ENCODE data around the gene KCNG4.

DNA sequence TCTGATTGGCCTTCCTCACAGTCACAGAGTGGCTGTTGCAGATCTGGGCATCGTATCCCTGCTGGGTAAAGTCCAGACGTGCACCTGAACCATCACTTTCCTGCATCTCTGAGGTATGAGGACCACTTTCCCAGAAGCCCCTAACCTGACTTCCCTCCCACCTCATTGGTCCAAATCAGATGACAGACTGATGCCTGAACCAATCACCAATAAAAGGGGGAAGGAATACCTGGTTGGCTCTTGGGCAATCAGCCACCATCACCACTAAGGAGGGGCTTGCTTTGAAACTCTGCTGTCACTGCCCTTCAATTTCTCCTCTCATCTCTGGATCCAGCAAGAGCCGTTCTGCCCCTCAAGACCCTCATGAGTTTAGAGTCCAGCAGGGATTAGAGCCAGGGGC, 41.3 kb upstream of the KCNG4 start:
- TF ChIP-seq TCF12 (IDR thresholded peaks at IDR 0.05; ENCODE audit: low read depth, low read length) (no peak), POLR2A (IDR thresholded peaks at IDR 0.05; ENCODE audit: low read depth, low read length) (no peak), EGR1 (IDR thresholded peaks at IDR 0.05; ENCODE audit: borderline replicate concordance in 1 of 2, low read depth in 2 of 2, low read length in 2 of 2) (no peak), FOS (IDR thresholded peaks at IDR 0.05; ENCODE audit: borderline replicate concordance, extremely low read depth, insufficient read length) (no peak), HCFC1 (IDR thresholded peaks at IDR 0.05; ENCODE audit: low read length) (no peak), EZH2 (IDR thresholded peaks at IDR 0.05; ENCODE audit: borderline replicate concordance, control insufficient read depth, low read depth, low read length) (no peak)
- TF ChIP-seq, protein P1, sequence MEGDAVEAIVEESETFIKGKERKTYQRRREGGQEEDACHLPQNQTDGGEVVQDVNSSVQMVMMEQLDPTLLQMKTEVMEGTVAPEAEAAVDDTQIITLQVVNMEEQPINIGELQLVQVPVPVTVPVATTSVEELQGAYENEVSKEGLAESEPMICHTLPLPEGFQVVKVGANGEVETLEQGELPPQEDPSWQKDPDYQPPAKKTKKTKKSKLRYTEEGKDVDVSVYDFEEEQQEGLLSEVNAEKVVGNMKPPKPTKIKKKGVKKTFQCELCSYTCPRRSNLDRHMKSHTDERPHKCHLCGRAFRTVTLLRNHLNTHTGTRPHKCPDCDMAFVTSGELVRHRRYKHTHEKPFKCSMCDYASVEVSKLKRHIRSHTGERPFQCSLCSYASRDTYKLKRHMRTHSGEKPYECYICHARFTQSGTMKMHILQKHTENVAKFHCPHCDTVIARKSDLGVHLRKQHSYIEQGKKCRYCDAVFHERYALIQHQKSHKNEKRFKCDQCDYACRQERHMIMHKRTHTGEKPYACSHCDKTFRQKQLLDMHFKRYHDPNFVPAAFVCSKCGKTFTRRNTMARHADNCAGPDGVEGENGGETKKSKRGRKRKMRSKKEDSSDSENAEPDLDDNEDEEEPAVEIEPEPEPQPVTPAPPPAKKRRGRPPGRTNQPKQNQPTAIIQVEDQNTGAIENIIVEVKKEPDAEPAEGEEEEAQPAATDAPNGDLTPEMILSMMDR (IDR thresholded peaks at IDR 0.05 in 2 of 3, conservative IDR thresholded peaks at IDR 0.05 in 1 of 3; ENCODE audit: control insufficient read depth in 2 of 3, extremely low read depth in 1 of 3, insufficient read depth in 1 of 3, low read depth in 3 of 3, low read length in 3 of 3) = no peak

Data from GM12878 (cell line).